HepG2 (cell line): ENCODE measurements around the gene AMOTL2. TPM values are rescaled to one million over a fixed set of nuclear protein-coding genes. Genes with fewer than 3 reads are reported as not detected.
A peak's percentile ranks its signal among the peaks of the same experiment; 100 is the strongest.

Experiments
- AKAP8 ChIP-seq: sonication (generic); formaldehyde crosslinking; IDR thresholded peaks from 2 replicates; pipeline ENCODE4 v1.5.1; 2020; ENCODE audit warnings: mild to moderate bottlenecking, missing genetic modification reagents
- ATF1 ChIP-seq: IDR thresholded peaks from 2 replicates; pipeline ENCODE4 v1.6.1; 2016; ENCODE audit warnings: mild to moderate bottlenecking, control low read depth
- ATF7-NPFF ChIP-seq: sonication (generic); formaldehyde crosslinking; IDR thresholded peaks from 2 replicates; pipeline ENCODE4 v1.8.1; 2023; ENCODE audit warnings: mild to moderate bottlenecking, low read depth, missing genetic modification reagents, moderate library complexity
- BCL6 ChIP-seq: IDR thresholded peaks from 2 replicates; pipeline ENCODE4 v1.6.1; 2016; ENCODE audit warnings: missing genetic modification reagents, missing compliant biosample characterization
- CBX1 ChIP-seq: IDR thresholded peaks from one replicate; pipeline ENCODE4 v1.6.1; 2016; ENCODE audit warnings: antibody characterized with exemption, low read depth
- ELF3 ChIP-seq: IDR thresholded peaks from 2 replicates; pipeline ENCODE4 v1.6.1; 2016; ENCODE audit warnings: missing genetic modification reagents, missing compliant biosample characterization
- FOSL1 ChIP-seq: sonication (generic); formaldehyde crosslinking; IDR thresholded peaks from 2 replicates; pipeline ENCODE4 v1.9.0; 2021; ENCODE audit warnings: missing genetic modification reagents, borderline replicate concordance
- HOXA9 ChIP-seq: sonication (generic); formaldehyde crosslinking; IDR thresholded peaks from 2 replicates; pipeline ENCODE4 v1.8.1; 2022; ENCODE audit warnings: missing genetic modification reagents, mild to moderate bottlenecking, moderate library complexity, borderline replicate concordance
- IRX3 ChIP-seq: sonication (generic); formaldehyde crosslinking; IDR thresholded peaks from 2 replicates; pipeline ENCODE4 v1.8.1; 2023; ENCODE audit warnings: mild to moderate bottlenecking, low read depth, missing genetic modification reagents, borderline replicate concordance
- MAZ ChIP-seq, 2 experiments: sonication (generic) in 1 of 2; formaldehyde crosslinking in 1 of 2; IDR thresholded peaks; 2 replicates each; pipeline versions ENCODE4 v1.5.0 to v1.6.1; 2012 to 2020; ENCODE audit warnings: low read depth in 2 of 2, mild to moderate bottlenecking in 2 of 2, borderline replicate concordance in 1 of 2, improper control_type of control experiment in 1 of 2, low read length in 1 of 2, missing genetic modification reagents in 1 of 2, moderate library complexity in 1 of 2
- NFATC3 ChIP-seq: sonication (generic); formaldehyde crosslinking; IDR thresholded peaks from 2 replicates; pipeline ENCODE4 v1.5.1; 2020; ENCODE audit warnings: mild to moderate bottlenecking, missing genetic modification reagents
- NKX3-1 ChIP-seq: sonication (generic); formaldehyde crosslinking; IDR thresholded peaks from 2 replicates; pipeline ENCODE4 v1.5.0; 2020; ENCODE audit warnings: missing genetic modification reagents
- SKI ChIP-seq: fragments of 450-650 bp; IDR thresholded peaks from one replicate; pipeline ENCODE4 v1.6.1; 2018; ENCODE audit warnings: mild to moderate bottlenecking; ENCODE audit not compliant: partially characterized antibody
- SNAI1 ChIP-seq: sonication (generic); formaldehyde crosslinking; IDR thresholded peaks from 2 replicates; pipeline ENCODE4 v1.5.0; 2020; ENCODE audit warnings: mild to moderate bottlenecking, missing genetic modification reagents, borderline replicate concordance
- SNRNP70 ChIP-seq: fragments of 200-400 bp; formaldehyde crosslinking; IDR thresholded peaks from 2 replicates; pipeline ENCODE4 v1.6.1; 2017; ENCODE audit warnings: mild to moderate bottlenecking, low read depth, low read length, moderate library complexity
- SYNCRIP ChIP-seq: fragments of 200-400 bp; formaldehyde crosslinking; IDR thresholded peaks from 2 replicates; pipeline ENCODE4 v1.6.1; 2018; ENCODE audit warnings: mild to moderate bottlenecking, low read depth, low read length; ENCODE audit not compliant: insufficient read depth
- TP53 ChIP-seq: sonication (generic); formaldehyde crosslinking; conservative IDR thresholded peaks from 2 replicates; pipeline ENCODE4 v1.4.0; 2020; ENCODE audit warnings: missing genetic modification reagents
- ZBTB21 ChIP-seq: sonication (generic); formaldehyde crosslinking; IDR thresholded peaks from 2 replicates; pipeline ENCODE4 v1.4.0; 2020; ENCODE audit warnings: missing genetic modification reagents
- ZFP36L1 ChIP-seq: sonication (generic); formaldehyde crosslinking; IDR thresholded peaks from 2 replicates; pipeline ENCODE4 v1.8.0; 2022; ENCODE audit warnings: mild to moderate bottlenecking, missing genetic modification reagents, moderate library complexity
- polyA plus RNA-seq, 8 experiments: library from polyadenylated mRNA; depleted of rRNA in 3 of 8; stranded (reverse) in 7 of 8; unstranded in 1 of 8; fragments of >200 nt; fragmentation: Illumina TruSeq in 4 of 8; extraction: Trizol in 4 of 8; gene quantifications; 2 replicates each; pipeline versions ENCODE4 v1.2.1 to v1.2.3, GENCODE V29; 2011 to 2016; ENCODE audit warnings: low read depth in 4 of 8, missing spikeins in 1 of 8, mixed read lengths in 1 of 8; ENCODE audit not compliant: insufficient read depth in 1 of 8
- total RNA-seq, 5 experiments: library from RNA; depleted of rRNA; stranded (reverse); fragments of >200 nt; fragmentation: Illumina TruSeq; extraction: Trizol; gene quantifications; 2 replicates each; pipeline ENCODE4 v1.2.3, GENCODE V29; 2016; ENCODE audit warnings: low read depth in 1 of 5
- TF ChIP-seq, protein P1 (sequence below): sonication (generic); formaldehyde crosslinking; IDR thresholded peaks from 2 replicates; pipeline ENCODE4 v1.4.0; 2020; ENCODE audit warnings: missing genetic modification reagents
- TF ChIP-seq, protein P2 (sequence below): sonication (generic); formaldehyde crosslinking; IDR thresholded peaks from 2 replicates; pipeline ENCODE4 v1.8.1; 2023; ENCODE audit warnings: mild to moderate bottlenecking, missing genetic modification reagents
- TF ChIP-seq, protein P3 (sequence below): sonication (generic); formaldehyde crosslinking; IDR thresholded peaks from 2 replicates; pipeline ENCODE4 v1.5.0; 2020; ENCODE audit warnings: mild to moderate bottlenecking, missing genetic modification reagents

The AMOTL2 gene
- total and polyA plus RNA-seq, 2 of the 13 experiments (the other 11 are each of a cell fraction or from before 2014, with no cell fraction given): 17.3 to 18.5 TPM

DNA sequence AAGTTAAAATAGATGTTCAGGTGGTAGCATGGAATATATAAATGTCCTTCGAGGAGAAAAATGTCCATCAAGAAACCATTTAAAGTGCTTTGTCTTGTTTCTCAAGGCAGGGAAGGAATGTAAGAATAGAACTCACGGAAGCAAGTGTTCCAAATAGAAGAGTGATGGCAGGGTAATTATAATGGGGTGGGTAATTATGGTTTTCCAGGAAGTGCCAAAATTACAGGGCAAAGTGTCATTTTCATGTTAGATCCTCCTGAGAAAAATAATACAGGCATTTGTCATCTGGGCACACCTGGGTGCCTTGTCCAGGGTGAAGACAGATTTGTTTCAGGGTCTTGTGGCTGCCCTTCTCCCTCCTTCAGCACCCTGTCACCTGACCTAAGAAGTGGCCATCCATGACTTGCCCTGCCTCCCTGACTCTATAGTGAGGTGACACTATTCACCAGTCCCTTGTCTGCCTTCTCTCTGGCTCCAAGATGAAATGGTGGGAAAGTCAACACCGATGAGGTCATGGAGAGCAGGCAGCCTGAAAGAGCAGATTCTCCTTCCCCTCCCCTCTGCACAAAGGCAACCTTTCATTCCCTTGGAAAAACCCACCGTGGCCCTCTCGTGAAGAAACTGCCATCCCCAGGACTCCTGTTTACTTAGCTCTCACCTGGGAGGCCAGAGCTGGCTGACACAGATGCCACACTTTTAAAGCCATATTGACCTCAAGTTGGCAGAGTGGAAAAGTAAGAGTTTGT, 45.1 kb upstream of the AMOTL2 start (continued):
- TF ChIP-seq, protein P1, sequence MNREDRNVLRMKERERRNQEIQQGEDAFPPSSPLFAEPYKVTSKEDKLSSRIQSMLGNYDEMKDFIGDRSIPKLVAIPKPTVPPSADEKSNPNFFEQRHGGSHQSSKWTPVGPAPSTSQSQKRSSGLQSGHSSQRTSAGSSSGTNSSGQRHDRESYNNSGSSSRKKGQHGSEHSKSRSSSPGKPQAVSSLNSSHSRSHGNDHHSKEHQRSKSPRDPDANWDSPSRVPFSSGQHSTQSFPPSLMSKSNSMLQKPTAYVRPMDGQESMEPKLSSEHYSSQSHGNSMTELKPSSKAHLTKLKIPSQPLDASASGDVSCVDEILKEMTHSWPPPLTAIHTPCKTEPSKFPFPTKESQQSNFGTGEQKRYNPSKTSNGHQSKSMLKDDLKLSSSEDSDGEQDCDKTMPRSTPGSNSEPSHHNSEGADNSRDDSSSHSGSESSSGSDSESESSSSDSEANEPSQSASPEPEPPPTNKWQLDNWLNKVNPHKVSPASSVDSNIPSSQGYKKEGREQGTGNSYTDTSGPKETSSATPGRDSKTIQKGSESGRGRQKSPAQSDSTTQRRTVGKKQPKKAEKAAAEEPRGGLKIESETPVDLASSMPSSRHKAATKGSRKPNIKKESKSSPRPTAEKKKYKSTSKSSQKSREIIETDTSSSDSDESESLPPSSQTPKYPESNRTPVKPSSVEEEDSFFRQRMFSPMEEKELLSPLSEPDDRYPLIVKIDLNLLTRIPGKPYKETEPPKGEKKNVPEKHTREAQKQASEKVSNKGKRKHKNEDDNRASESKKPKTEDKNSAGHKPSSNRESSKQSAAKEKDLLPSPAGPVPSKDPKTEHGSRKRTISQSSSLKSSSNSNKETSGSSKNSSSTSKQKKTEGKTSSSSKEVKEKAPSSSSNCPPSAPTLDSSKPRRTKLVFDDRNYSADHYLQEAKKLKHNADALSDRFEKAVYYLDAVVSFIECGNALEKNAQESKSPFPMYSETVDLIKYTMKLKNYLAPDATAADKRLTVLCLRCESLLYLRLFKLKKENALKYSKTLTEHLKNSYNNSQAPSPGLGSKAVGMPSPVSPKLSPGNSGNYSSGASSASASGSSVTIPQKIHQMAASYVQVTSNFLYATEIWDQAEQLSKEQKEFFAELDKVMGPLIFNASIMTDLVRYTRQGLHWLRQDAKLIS (CRISPR knock-in tag): no peak
- no peak for TF ChIP-seq NKX3-1 (CRISPR knock-in tag)
- TF ChIP-seq ZFP36L1 (CRISPR knock-in tag): no peak
- TF ChIP-seq SNRNP70: no peak
- TF ChIP-seq TP53: no peak
- TF ChIP-seq ELF3 (CRISPR knock-in tag): peak; percentile 61
- TF ChIP-seq, protein P2, sequence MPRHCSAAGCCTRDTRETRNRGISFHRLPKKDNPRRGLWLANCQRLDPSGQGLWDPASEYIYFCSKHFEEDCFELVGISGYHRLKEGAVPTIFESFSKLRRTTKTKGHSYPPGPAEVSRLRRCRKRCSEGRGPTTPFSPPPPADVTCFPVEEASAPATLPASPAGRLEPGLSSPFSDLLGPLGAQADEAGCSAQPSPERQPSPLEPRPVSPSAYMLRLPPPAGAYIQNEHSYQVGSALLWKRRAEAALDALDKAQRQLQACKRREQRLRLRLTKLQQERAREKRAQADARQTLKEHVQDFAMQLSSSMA (CRISPR knock-in tag): no peak
- no peak for TF ChIP-seq IRX3 (CRISPR knock-in tag)
- TF ChIP-seq, protein P3, sequence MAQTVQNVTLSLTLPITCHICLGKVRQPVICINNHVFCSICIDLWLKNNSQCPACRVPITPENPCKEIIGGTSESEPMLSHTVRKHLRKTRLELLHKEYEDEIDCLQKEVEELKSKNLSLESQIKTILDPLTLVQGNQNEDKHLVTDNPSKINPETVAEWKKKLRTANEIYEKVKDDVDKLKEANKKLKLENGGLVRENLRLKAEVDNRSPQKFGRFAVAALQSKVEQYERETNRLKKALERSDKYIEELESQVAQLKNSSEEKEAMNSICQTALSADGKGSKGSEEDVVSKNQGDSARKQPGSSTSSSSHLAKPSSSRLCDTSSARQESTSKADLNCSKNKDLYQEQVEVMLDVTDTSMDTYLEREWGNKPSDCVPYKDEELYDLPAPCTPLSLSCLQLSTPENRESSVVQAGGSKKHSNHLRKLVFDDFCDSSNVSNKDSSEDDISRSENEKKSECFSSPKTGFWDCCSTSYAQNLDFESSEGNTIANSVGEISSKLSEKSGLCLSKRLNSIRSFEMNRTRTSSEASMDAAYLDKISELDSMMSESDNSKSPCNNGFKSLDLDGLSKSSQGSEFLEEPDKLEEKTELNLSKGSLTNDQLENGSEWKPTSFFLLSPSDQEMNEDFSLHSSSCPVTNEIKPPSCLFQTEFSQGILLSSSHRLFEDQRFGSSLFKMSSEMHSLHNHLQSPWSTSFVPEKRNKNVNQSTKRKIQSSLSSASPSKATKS (CRISPR knock-in tag): no peak
- TF ChIP-seq SNAI1 (CRISPR knock-in tag): 0 out of 2 replicates have a peak, but pooled peaks have one; percentile 34
- no peak for TF ChIP-seq ZBTB21 (CRISPR knock-in tag)
- no peak for TF ChIP-seq ATF7-NPFF
- TF ChIP-seq ATF1: 0 out of 2 replicates have a peak, but pooled peaks have one; percentile 41
- no peak for TF ChIP-seq HOXA9 (CRISPR knock-in tag)
- TF ChIP-seq FOSL1: no peak
- TF ChIP-seq AKAP8 (CRISPR knock-in tag): no peak
- no peak for TF ChIP-seq SYNCRIP
- TF ChIP-seq NFATC3 (CRISPR knock-in tag): no peak
- 0 out of 2 replicates have a peak, but pooled peaks have one; percentile 19 for TF ChIP-seq MAZ (IDR thresholded peaks at IDR 0.05; ENCODE audit: borderline replicate concordance, low read depth, low read length)
- TF ChIP-seq MAZ (CRISPR knock-in tag; IDR thresholded peaks at IDR 0.05; ENCODE audit: low read depth): no peak
- no peak for TF ChIP-seq CBX1
- peak; percentile 69 for TF ChIP-seq BCL6
- TF ChIP-seq SKI: no peak
